NAMALWA (cell line): Measurements from ENCODE around the gene ARHGAP28.

Source experiments
- DNase-seq: peaks from one replicate; pipeline ENCODE4 v3.0.0-alpha.2; 2015; ENCODE audit warnings: low spot score

The ARHGAP28 gene

GRCh38 chr18:6729247-6730091 lies at the start of gene ARHGAP28:
Gene ARHGAP28, plus strand, starts transcription at chr18:6729716. Its CDS starts 106 bp downstream, at chr18:6729822.
- no peak for DNase-seq

- no peak for DNase-seq
Measured at GRCh38 chr18:6681331-6681875, 48.1 kb upstream of the ARHGAP28 start.

- DNase-seq = no peak
Measured at GRCh38 chr18:6682437-6683111, 46.9 kb upstream of the ARHGAP28 start.

- no peak for DNase-seq
Measured at GRCh38 chr18:6683112-6683876, 46.2 kb upstream of the ARHGAP28 start.

GRCh38 chr18:6687676-6688075 lies 41.8 kb upstream of the ARHGAP28 start:
- no peak for DNase-seq

GRCh38 chr18:6708890-6709289 lies 20.6 kb upstream of the ARHGAP28 start:
- DNase-seq = no peak

- DNase-seq = no peak
Measured at GRCh38 chr18:6711467-6711866, 18.0 kb upstream of the ARHGAP28 start.

- no peak for DNase-seq
Measured at GRCh38 chr18:6712401-6712800, 17.1 kb upstream of the ARHGAP28 start.

- no peak for DNase-seq
Measured at GRCh38 chr18:6714010-6714409, 15.5 kb upstream of the ARHGAP28 start.

GRCh38 chr18:6718267-6718666 lies 11.2 kb upstream of the ARHGAP28 start:
- no peak for DNase-seq

- no peak for DNase-seq
Measured at GRCh38 chr18:6719098-6719846, 10.2 kb upstream of the ARHGAP28 start.

GRCh38 chr18:6719910-6720683 lies 9.4 kb upstream of the ARHGAP28 start:
- DNase-seq = no peak

- DNase-seq = no peak
Measured at GRCh38 chr18:6721755-6722154, 7.8 kb upstream of the ARHGAP28 start.

- DNase-seq = no peak
Measured at GRCh38 chr18:6722690-6723089, 6.8 kb upstream of the ARHGAP28 start.

- DNase-seq = no peak
Measured at GRCh38 chr18:6724331-6724730, 5.2 kb upstream of the ARHGAP28 start.

GRCh38 chr18:6728331-6728730 lies 1.2 kb upstream of the ARHGAP28 start:
- no peak for DNase-seq

GRCh38 chr18:6728809-6729246 lies 688 bp upstream of the ARHGAP28 start:
- no peak for DNase-seq

GRCh38 chr18:6730416-6731221 lies 1.1 kb downstream of the ARHGAP28 start:
- no peak for DNase-seq

GRCh38 chr18:6731222-6731596 lies 1.7 kb downstream of the ARHGAP28 start:
- no peak for DNase-seq

- no peak for DNase-seq
Measured at GRCh38 chr18:6732952-6733351, 3.4 kb downstream of the ARHGAP28 start.
